A673 (cell line): ENCODE measurements around the gene STK10.

ENCODE experiments used
- CTCF ChIP-seq: fragments of 300-800, 200-600 bp; sonication (generic); conservative IDR thresholded peaks from 2 replicates; pipeline ENCODE4 v1.5.1; 2017; ENCODE audit warnings: low read depth, mild to moderate bottlenecking, antibody characterized with exemption, low read length, moderate library complexity, mixed read lengths
- EZH2 ChIP-seq: fragments of 200-600 bp; sonication (generic); IDR thresholded peaks from 2 replicates; pipeline ENCODE4 v1.6.1; 2017; ENCODE audit warnings: borderline replicate concordance, low read depth, mild to moderate bottlenecking, mixed read lengths, antibody characterized with exemption, low read length; ENCODE audit not compliant: poor library complexity, severe bottlenecking

GRCh38 chr5:172044631-172045314, 143.3 kb downstream of the STK10 start:
- 0 out of 2 replicates have a peak, but pooled peaks have one; percentile 25 for TF ChIP-seq CTCF
- TF ChIP-seq EZH2: no peak
